Neuronal stem cell (in vitro differentiated cells): ENCODE measurements around the gene DNAH8.

ENCODE experiments used
- DNase-seq: peaks from one replicate; pipeline ENCODE4 v3.0.0-alpha.2; 2013; ENCODE audit warnings: low spot score
- H2AFZ ChIP-seq: one replicate; pipeline ENCODE4 v1.6.1; 2013; ENCODE audit warnings: mild to moderate bottlenecking, low read length, inconsistent platforms
- H2AK5ac ChIP-seq: 2 replicates; pipeline ENCODE4 v1.6.1; 2013; ENCODE audit warnings: low read depth, mild to moderate bottlenecking, inconsistent platforms, low read length, moderate library complexity, mixed read lengths
- H2BK120ac ChIP-seq: 2 replicates; pipeline ENCODE4 v1.6.1; 2013; ENCODE audit warnings: low read depth, mild to moderate bottlenecking, inconsistent platforms, low read length, moderate library complexity, mixed read lengths
- H2BK12ac ChIP-seq: one replicate; pipeline ENCODE4 v1.6.1; 2013; ENCODE audit warnings: low read length, inconsistent platforms
- H2BK15ac ChIP-seq: 2 replicates; pipeline ENCODE4 v1.6.1; 2013; ENCODE audit warnings: mild to moderate bottlenecking, low read length, inconsistent platforms, mixed read lengths
- H2BK5ac ChIP-seq: one replicate; pipeline ENCODE4 v1.6.1; 2013; ENCODE audit warnings: inconsistent platforms, mild to moderate bottlenecking, low read length, moderate library complexity
- H3K14ac ChIP-seq: one replicate; pipeline ENCODE4 v1.6.1; 2013; ENCODE audit warnings: low read length, inconsistent platforms
- H3K18ac ChIP-seq: 2 replicates; pipeline ENCODE4 v1.6.1; 2013; ENCODE audit warnings: low read length, inconsistent platforms
- H3K23ac ChIP-seq: 2 replicates; pipeline ENCODE4 v1.6.1; 2013; ENCODE audit warnings: low read depth, mild to moderate bottlenecking, mixed read lengths, low read length, inconsistent platforms; ENCODE audit not compliant: poor library complexity
- H3K27ac ChIP-seq: replicated peaks from 3 replicates; pipeline ENCODE4 v1.5.1; 2013; ENCODE audit warnings: low read length, inconsistent platforms
- H3K27me3 ChIP-seq, 3 experiments: 2 replicates each; pipeline ENCODE4 v1.6.1; 2013; ENCODE audit warnings: low read length in 3 of 3, mild to moderate bottlenecking in 2 of 3, inconsistent platforms in 1 of 3, low read depth in 1 of 3, mixed read lengths in 1 of 3, moderate library complexity in 1 of 3; ENCODE audit not compliant: control insufficient read depth in 3 of 3, insufficient read depth in 3 of 3
- H3K36me3 ChIP-seq, 2 donors: replicated peaks in 1 of 2; 2 replicates each; pipeline ENCODE4 v1.6.1; 2013; ENCODE audit warnings: low read length in 2 of 2; ENCODE audit not compliant: control insufficient read depth in 2 of 2, insufficient read depth in 2 of 2
- H3K4ac ChIP-seq: 2 replicates; pipeline ENCODE4 v1.6.1; 2013; ENCODE audit warnings: inconsistent platforms, mild to moderate bottlenecking, low read length, moderate library complexity
- H3K4me1 ChIP-seq, 2 donors: 1 replicate in 1 of 2; 2 replicates in 1 of 2; pipeline ENCODE4 v1.6.1; 2013; ENCODE audit warnings: low read length in 2 of 2, low read depth in 1 of 2; ENCODE audit not compliant: control insufficient read depth in 2 of 2, insufficient read depth in 1 of 2
- H3K4me2 ChIP-seq: one replicate; pipeline ENCODE4 v1.6.1; 2013; ENCODE audit warnings: mild to moderate bottlenecking, low read length, inconsistent platforms; ENCODE audit not compliant: insufficient read depth, poor library complexity, severe bottlenecking
- H3K4me3 ChIP-seq, 2 donors: 2 replicates each; pipeline ENCODE4 v1.5.1; 2013; ENCODE audit warnings: low read length in 2 of 2, mild to moderate bottlenecking in 2 of 2, inconsistent platforms in 1 of 2, moderate library complexity in 1 of 2
- H3K79me1 ChIP-seq: one replicate; pipeline ENCODE4 v1.6.1; 2013; ENCODE audit warnings: low read depth, mild to moderate bottlenecking, inconsistent platforms, low read length, moderate library complexity
- H3K9ac ChIP-seq: one replicate; pipeline ENCODE4 v1.6.1; 2013; ENCODE audit warnings: mild to moderate bottlenecking, low read depth, low read length, inconsistent platforms; ENCODE audit not compliant: poor library complexity
- H3K9me3 ChIP-seq, 2 donors: replicated peaks in 1 of 2; 2 replicates each; pipeline versions ENCODE3 to v1.6.1; 2013; ENCODE audit warnings: low read length in 2 of 2, mild to moderate bottlenecking in 2 of 2, inconsistent platforms in 1 of 2, low read depth in 1 of 2, mixed read lengths in 1 of 2, moderate library complexity in 1 of 2; ENCODE audit not compliant: control insufficient read depth in 2 of 2, insufficient read depth in 1 of 2
- H4K8ac ChIP-seq: one replicate; pipeline ENCODE4 v1.6.1; 2013; ENCODE audit warnings: low read depth, mild to moderate bottlenecking, inconsistent platforms, low read length, moderate library complexity
- H4K91ac ChIP-seq: one replicate; pipeline ENCODE4 v1.6.1; 2013; ENCODE audit warnings: low read length, low read depth, mild to moderate bottlenecking, inconsistent platforms; ENCODE audit not compliant: poor library complexity
- WGBS, 2 donors: extraction: QIAGEN DNeasy Blood & Tissue Kit; methylation state at CpG; one replicate each; pipeline ENCODE4 v1.1.7; 2013; ENCODE audit warnings: missing lambda C conversion rate in 2 of 2, mixed read lengths in 1 of 2; ENCODE audit not compliant: insufficient read length in 2 of 2, insufficient replicate concordance in 1 of 2; ENCODE audit errors: extremely low coverage in 2 of 2; 5-methylcytosine and 5-hydroxymethylcytosine counted together

Gene DNAH8

DNA sequence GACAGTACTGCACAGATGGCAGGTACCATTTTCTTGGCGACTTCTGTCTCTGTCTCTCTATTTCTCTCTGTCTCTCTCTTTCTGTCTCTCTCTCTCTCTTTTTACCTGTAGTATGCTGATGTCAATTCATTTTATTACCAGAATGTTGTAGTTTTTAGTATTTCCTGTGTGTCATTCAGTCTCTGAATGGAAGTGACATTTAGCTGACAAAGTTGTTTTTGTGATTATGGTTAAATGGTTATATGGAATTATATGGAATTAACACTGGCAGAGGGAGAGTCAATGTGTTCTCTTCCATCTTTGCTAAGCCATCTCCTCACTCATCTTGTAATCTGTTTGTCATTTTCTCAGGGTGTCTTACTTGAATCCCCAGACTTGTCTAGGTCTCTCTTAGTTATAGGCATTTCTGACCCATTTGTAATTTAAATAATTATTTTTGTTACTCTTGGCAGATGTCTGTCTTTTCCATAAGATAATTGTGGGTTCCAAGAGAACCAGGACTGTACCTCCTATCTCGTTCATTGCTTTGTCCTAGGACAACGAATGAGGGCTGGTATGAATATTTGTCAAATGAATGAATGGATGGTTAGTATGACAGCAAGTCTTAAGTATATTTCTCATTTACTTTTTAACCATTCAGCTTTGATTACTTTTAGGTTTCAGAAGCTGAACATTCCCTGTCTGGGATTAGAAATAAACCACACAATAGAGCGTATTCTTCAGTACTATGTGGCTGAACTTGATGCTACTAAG lies 64.4 kb downstream of the DNAH8 start:
- no peak overlapping the region for H3K4me3 ChIP-seq
- peaks cover 0 to 3% of the 10 kb centered on the region in 2 donors for H3K4me1 ChIP-seq
- no peak overlapping the region for H2AFZ ChIP-seq
- no peak overlapping the region for H3K27ac ChIP-seq
- no peak overlapping the region for H3K23ac ChIP-seq
- no peak overlapping the region for H2BK120ac ChIP-seq
- peaks cover 0 to 14% (median 0%) of the 10 kb centered on the region in 3 experiments for H3K27me3 ChIP-seq
- H4K8ac ChIP-seq: no peak overlapping the region
- H2AK5ac ChIP-seq: no peak overlapping the region
- H3K18ac ChIP-seq: no peak overlapping the region
- H3K36me3 ChIP-seq: no peaks in the 10 kb centered on the region
- DNase-seq: no peak
- no peak overlapping the region for H4K91ac ChIP-seq
- no peak overlapping the region for H3K4me2 ChIP-seq
- no peak overlapping the region for H3K14ac ChIP-seq
- no peaks in the 10 kb centered on the region for H3K79me1 ChIP-seq
- no peak overlapping the region for H2BK5ac ChIP-seq
- no peak overlapping the region for H2BK15ac ChIP-seq
- H2BK12ac ChIP-seq: no peak overlapping the region
- H3K9me3 ChIP-seq: no peaks in the 10 kb centered on the region
- WGBS, 2 donors: no CpG with 5 or more reads among the region's 4 CpGs
- H3K4ac ChIP-seq: no peak overlapping the region
- no peak overlapping the region for H3K9ac ChIP-seq

DNA sequence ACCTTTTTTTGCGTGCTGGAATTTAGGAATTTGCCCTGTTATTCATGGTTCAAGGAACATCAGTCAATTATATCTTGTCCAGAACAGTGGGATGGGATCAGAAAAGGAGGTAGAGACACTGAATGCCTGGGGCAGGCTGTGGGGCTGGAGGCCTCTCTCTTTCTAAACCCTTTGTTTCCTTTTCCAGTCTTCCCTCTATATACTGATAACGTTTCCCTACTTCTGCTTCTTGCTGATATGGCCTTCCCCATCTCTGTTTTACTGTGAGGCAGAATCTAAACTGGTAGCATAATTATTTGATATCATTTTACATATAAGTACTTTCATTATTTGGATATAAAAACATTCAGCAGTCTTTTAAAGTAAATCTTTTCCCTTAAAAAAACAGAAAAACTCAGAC lies 67.5 kb downstream of the DNAH8 start:
- DNase-seq: no peak
- no peak overlapping the region for H4K8ac ChIP-seq

DNA sequence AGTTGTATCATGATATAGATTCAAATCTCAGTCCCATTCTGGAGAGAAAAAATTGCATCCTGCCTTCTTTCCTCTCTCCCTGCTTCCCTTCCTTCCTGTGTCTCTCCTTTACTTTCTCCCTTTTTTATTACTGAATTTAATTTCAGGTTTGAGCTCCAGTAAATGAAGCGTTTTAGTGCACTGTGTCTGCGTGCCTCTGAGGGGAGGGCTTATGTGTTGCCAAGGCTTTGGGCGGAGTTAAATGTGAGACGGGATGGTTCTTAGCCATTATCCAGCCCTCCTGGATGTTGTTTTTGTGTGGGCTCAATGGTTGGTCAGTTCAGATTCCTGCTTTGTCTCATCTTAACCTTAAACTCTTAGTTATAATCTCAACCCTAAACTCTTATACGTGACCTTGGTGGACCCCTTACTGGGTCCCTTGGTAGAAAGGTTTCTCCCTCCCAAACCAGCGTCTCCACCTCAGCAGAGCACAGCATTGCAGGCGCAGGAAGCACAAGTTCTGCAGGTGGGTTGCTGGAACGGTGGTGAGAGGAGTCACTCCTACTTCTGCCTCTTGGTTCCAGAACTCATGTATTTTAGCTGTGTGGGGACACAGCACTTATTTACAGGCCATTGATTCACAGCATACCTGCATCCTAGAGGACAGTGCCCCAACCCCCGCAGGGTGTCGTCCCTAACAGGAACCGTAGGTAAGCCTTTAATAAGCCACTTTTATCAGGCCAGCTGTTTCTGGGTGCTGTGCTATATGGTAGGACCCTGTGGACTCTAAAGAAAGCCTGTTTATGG lies 68.5 kb downstream of the DNAH8 start:
- H3K27me3 ChIP-seq: peaks cover 0 to 18% (median 0%) of the 10 kb centered on the region in 3 experiments
- H3K18ac ChIP-seq: peak overlapping the region; percentile 11
- H2BK15ac ChIP-seq: no peak overlapping the region
- no peaks in the 10 kb centered on the region for H3K79me1 ChIP-seq
- WGBS, 2 donors: no CpG with 5 or more reads among the region's 11 CpGs
- H3K4ac ChIP-seq: no peak overlapping the region
- no peaks in the 10 kb centered on the region for H3K36me3 ChIP-seq
- no peak overlapping the region for H3K14ac ChIP-seq
- H3K4me1 ChIP-seq: peaks cover 0 to 3% of the 10 kb centered on the region in 2 donors
- no peak overlapping the region for H3K4me2 ChIP-seq
- H3K23ac ChIP-seq: no peak overlapping the region
- no peak overlapping the region for H3K4me3 ChIP-seq
- H2BK5ac ChIP-seq: no peak overlapping the region
- no peak overlapping the region for H2BK120ac ChIP-seq
- no peak overlapping the region for H4K91ac ChIP-seq
- no peak for DNase-seq
- H2BK12ac ChIP-seq: no peak overlapping the region
- no peak overlapping the region for H3K27ac ChIP-seq
- no peak overlapping the region for H4K8ac ChIP-seq
- H3K9ac ChIP-seq: no peak overlapping the region
- no peak overlapping the region for H2AK5ac ChIP-seq
- no peak overlapping the region for H2AFZ ChIP-seq
- no peaks in the 10 kb centered on the region for H3K9me3 ChIP-seq

More for the DNA sequence above, 67.5 kb downstream of the DNAH8 start:
- H3K18ac ChIP-seq: no peak overlapping the region
- H3K4me3 ChIP-seq: no peak overlapping the region
- no peak overlapping the region for H2BK5ac ChIP-seq
- no peak overlapping the region for H3K4me2 ChIP-seq
- no CpG with 5 or more reads among the region's 2 CpGs for WGBS, 2 donors
- H3K36me3 ChIP-seq: no peaks in the 10 kb centered on the region
- H2BK12ac ChIP-seq: no peak overlapping the region
- H3K9ac ChIP-seq: no peak overlapping the region
- H2AK5ac ChIP-seq: no peak overlapping the region
- no peak overlapping the region for H3K27ac ChIP-seq
- peaks cover 0 to 20% (median 0%) of the 10 kb centered on the region in 3 experiments for H3K27me3 ChIP-seq
- H3K9me3 ChIP-seq: no peaks in the 10 kb centered on the region
- no peak overlapping the region for H4K91ac ChIP-seq
- no peak overlapping the region for H2BK120ac ChIP-seq
- H3K14ac ChIP-seq: no peak overlapping the region
- H2BK15ac ChIP-seq: no peak overlapping the region
- H3K79me1 ChIP-seq: no peaks in the 10 kb centered on the region
- no peak overlapping the region for H3K23ac ChIP-seq
- H3K4me1 ChIP-seq: peaks cover 0 to 3% of the 10 kb centered on the region in 2 donors
- no peak overlapping the region for H3K4ac ChIP-seq
- no peak overlapping the region for H2AFZ ChIP-seq
